H9 (cell line): ENCODE results near the gene KRT6B. TPM values are rescaled to one million over a fixed set of nuclear protein-coding genes. Genes with fewer than 3 reads are reported as not detected.

Experiments
- DNase-seq: peaks from one replicate; pipeline ENCODE4 v3.0.0-alpha.2; 2017
- H2AFZ ChIP-seq: one replicate; pipeline ENCODE4 v1.6.1; 2013; ENCODE audit warnings: mild to moderate bottlenecking, low read length, control low read depth, moderate library complexity
- H2AK5ac ChIP-seq: 2 replicates; pipeline ENCODE4 v1.6.1; 2013; ENCODE audit warnings: low read length, control low read depth, mixed read lengths; ENCODE audit not compliant: insufficient read length
- H2BK120ac ChIP-seq: one replicate; pipeline ENCODE4 v1.6.1; 2013; ENCODE audit warnings: low read depth, mild to moderate bottlenecking, low read length, control low read depth, inconsistent platforms; ENCODE audit not compliant: poor library complexity, severe bottlenecking
- H2BK12ac ChIP-seq: 2 replicates; pipeline ENCODE4 v1.6.1; 2013; ENCODE audit warnings: low read length, control low read depth, mixed read lengths, low read depth; ENCODE audit not compliant: insufficient read length
- H2BK15ac ChIP-seq: 2 replicates; pipeline ENCODE4 v1.6.1; 2013; ENCODE audit warnings: low read depth, low read length, control low read depth
- H2BK20ac ChIP-seq: one replicate; pipeline ENCODE4 v1.6.1; 2013; ENCODE audit warnings: low read depth, mild to moderate bottlenecking, low read length, control low read depth, inconsistent platforms; ENCODE audit not compliant: poor library complexity, severe bottlenecking
- H2BK5ac ChIP-seq: 2 replicates; pipeline ENCODE4 v1.6.1; 2013; ENCODE audit warnings: low read length, control low read depth, mixed read lengths; ENCODE audit not compliant: insufficient read length
- H3K14ac ChIP-seq: 2 replicates; pipeline ENCODE4 v1.6.1; 2013; ENCODE audit warnings: low read length, control low read depth; ENCODE audit not compliant: insufficient read depth
- H3K18ac ChIP-seq: 2 replicates; pipeline ENCODE4 v1.6.1; 2013; ENCODE audit warnings: low read depth, mild to moderate bottlenecking, mixed read lengths, low read length, control low read depth; ENCODE audit not compliant: insufficient read length
- H3K23ac ChIP-seq: 2 replicates; pipeline ENCODE4 v1.6.1; 2013; ENCODE audit warnings: low read length, control low read depth, mixed read lengths, low read depth; ENCODE audit not compliant: insufficient read length
- H3K23me2 ChIP-seq: 2 replicates; pipeline ENCODE4 v1.6.1; 2013; ENCODE audit warnings: low read depth, mild to moderate bottlenecking, mixed read lengths, low read length, control low read depth; ENCODE audit not compliant: insufficient read length, poor library complexity, severe bottlenecking
- H3K27ac ChIP-seq: 2 replicates; pipeline ENCODE4 v1.5.1; 2013; ENCODE audit warnings: low read length, control low read depth, mixed read lengths, low read depth; ENCODE audit not compliant: insufficient read length
- H3K27me3 ChIP-seq: 2 replicates; pipeline ENCODE4 v1.6.1; 2013; ENCODE audit warnings: low read length, control low read depth, inconsistent platforms; ENCODE audit not compliant: insufficient read depth
- H3K4ac ChIP-seq: 2 replicates; pipeline ENCODE4 v1.6.1; 2013; ENCODE audit warnings: low read depth, mild to moderate bottlenecking, control low read depth, inconsistent platforms, low read length, moderate library complexity
- H3K4me1 ChIP-seq: 2 replicates; pipeline ENCODE4 v1.6.1; 2013; ENCODE audit warnings: low read length, control low read depth, inconsistent platforms; ENCODE audit not compliant: insufficient read depth
- H3K4me2 ChIP-seq: 2 replicates; pipeline ENCODE4 v1.6.1; 2013; ENCODE audit warnings: low read length, control low read depth, mixed read lengths; ENCODE audit not compliant: insufficient read length, insufficient read depth
- H3K56ac ChIP-seq: 2 replicates; pipeline ENCODE4 v1.6.1; 2013; ENCODE audit warnings: low read depth, mild to moderate bottlenecking, mixed read lengths, low read length, control low read depth; ENCODE audit not compliant: insufficient read length
- H3K79me1 ChIP-seq: 2 replicates; pipeline ENCODE4 v1.6.1; 2013; ENCODE audit warnings: low read depth, mild to moderate bottlenecking, moderate library complexity, low read length, control low read depth, inconsistent platforms; ENCODE audit not compliant: insufficient read depth, poor library complexity, severe bottlenecking
- H3K79me2 ChIP-seq: 2 replicates; pipeline ENCODE4 v1.6.1; 2013; ENCODE audit warnings: low read length, control low read depth, inconsistent platforms; ENCODE audit not compliant: insufficient read depth
- H3K9ac ChIP-seq: 2 replicates; pipeline ENCODE4 v1.6.1; 2013; ENCODE audit warnings: low read length, control low read depth, mixed read lengths; ENCODE audit not compliant: insufficient read length; ENCODE audit errors: extremely low read depth
- H3K9me3 ChIP-seq: one replicate; pipeline ENCODE4 v1.6.1; 2013; ENCODE audit warnings: low read depth, low read length, inconsistent platforms; ENCODE audit not compliant: control insufficient read depth
- H3T11ph ChIP-seq: one replicate; pipeline ENCODE4 v1.6.1; 2013; ENCODE audit warnings: mild to moderate bottlenecking, low read length, control low read depth, inconsistent platforms
- H4K20me1 ChIP-seq: one replicate; pipeline ENCODE4 v1.6.1; 2013; ENCODE audit not compliant: control insufficient read depth, insufficient read length, insufficient read depth
- H4K5ac ChIP-seq: 2 replicates; pipeline ENCODE4 v1.6.1; 2013; ENCODE audit warnings: low read depth, mild to moderate bottlenecking, mixed read lengths, low read length, control low read depth; ENCODE audit not compliant: insufficient read length
- H4K8ac ChIP-seq: replicated peaks from 2 replicates; pipeline ENCODE4 v1.6.1; 2013; ENCODE audit warnings: low read length, control low read depth, mixed read lengths, low read depth; ENCODE audit not compliant: insufficient read length
- H4K91ac ChIP-seq: 2 replicates; pipeline ENCODE4 v1.6.1; 2013; ENCODE audit warnings: low read depth, mild to moderate bottlenecking, moderate library complexity, mixed read lengths, low read length, control low read depth; ENCODE audit not compliant: insufficient read length
- H3K27ac Mint-ChIP-seq, 3 experiments: 2 replicates in 2 of 3; 3 replicates in 1 of 3; pipeline ENCODE4 v1.8.0; 2020 to 2021; ENCODE audit warnings: mixed read lengths in 3 of 3, mild to moderate bottlenecking in 1 of 3, moderate library complexity in 1 of 3
- H3K27me3 Mint-ChIP-seq: 2 replicates; pipeline ENCODE4 v1.8.0; 2021; ENCODE audit warnings: low read depth, mild to moderate bottlenecking, moderate library complexity, mixed read lengths
- H3K36me3 Mint-ChIP-seq, 3 experiments: 2 replicates in 2 of 3; 3 replicates in 1 of 3; pipeline ENCODE4 v1.8.0; 2020 to 2021; ENCODE audit warnings: low read depth in 3 of 3, mixed read lengths in 3 of 3; ENCODE audit not compliant: insufficient read depth in 1 of 3
- H3K4me1 Mint-ChIP-seq, 2 experiments: 2 replicates each; pipeline ENCODE4 v1.8.0; 2020; ENCODE audit warnings: mixed read lengths in 2 of 2
- H3K4me3 Mint-ChIP-seq, 2 experiments: 2 replicates in 1 of 2; 3 replicates in 1 of 2; pipeline ENCODE4 v1.8.0; 2020 to 2021; ENCODE audit warnings: mild to moderate bottlenecking in 2 of 2, mixed read lengths in 2 of 2, moderate library complexity in 1 of 2
- H3K9me3 Mint-ChIP-seq, 2 experiments: 2 replicates in 1 of 2; 3 replicates in 1 of 2; pipeline ENCODE4 v1.8.0; 2020; ENCODE audit warnings: mild to moderate bottlenecking in 2 of 2, mixed read lengths in 2 of 2, moderate library complexity in 1 of 2
- WGBS: extraction: QIAGEN DNeasy Blood & Tissue Kit; methylation state at CpG from one replicate; pipeline ENCODE4 v1.1.7; 2013; ENCODE audit warnings: missing lambda C conversion rate, low lambda C conversion rate, mixed read lengths; ENCODE audit not compliant: insufficient read length; ENCODE audit errors: extremely low coverage; 5-methylcytosine and 5-hydroxymethylcytosine counted together
- total RNA-seq: library from RNA; stranded (reverse); gene quantifications from 2 replicates; pipeline ENCODE4 v1.2.1, GENCODE V29; 2021
- TF ChIP-seq, protein P1 (sequence below): fragments of 200-600 bp; sonication (generic); conservative IDR thresholded peaks from 3 replicates; pipeline ENCODE4 v1.8.0; 2021; ENCODE audit warnings: antibody characterized with exemption, mild to moderate bottlenecking

The KRT6B gene
- total RNA-seq, 1 experiment from 2014 or later: not detected

DNA sequence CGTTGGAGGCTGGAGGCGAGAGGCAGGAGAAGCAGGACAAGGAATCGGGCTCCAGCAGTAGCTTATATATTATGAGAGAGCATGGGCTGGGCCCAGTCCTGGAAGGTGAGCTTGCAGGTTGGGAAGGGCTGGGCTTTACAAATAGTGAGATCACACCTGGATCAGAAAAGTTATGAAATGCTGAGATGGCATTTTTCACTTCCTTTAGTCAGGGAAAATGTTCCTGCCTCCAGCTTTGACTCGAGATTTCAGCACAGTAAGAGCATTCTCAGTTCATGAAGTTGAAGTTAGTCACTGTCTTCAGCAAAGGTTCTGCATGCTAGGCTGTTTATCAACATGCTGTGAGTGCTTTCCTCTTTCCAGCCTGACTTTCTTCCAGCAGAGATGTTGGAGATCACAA lies 21.8 kb upstream of the KRT6B start, which contains the start of gene KRT6C:
TSS of gene KRT6C (minus strand) at position 38 of the 400 bp plus-strand sequence. CDS start 68 bp downstream, outside the sequence.
- H3K4me1 Mint-ChIP-seq: no peaks in the 10 kb centered on the region
- Histone ChIP-seq H4K8ac (no peak within 1 kb of the TSS), H3K4ac (no peak within 1 kb of the TSS), H3K56ac (no peak within 1 kb of the TSS), H3K18ac (no peak within 1 kb of the TSS), H2AK5ac (no peak within 1 kb of the TSS), H3T11ph (no peak within 1 kb of the TSS), H2BK20ac (no peak within 1 kb of the TSS), H3K23ac (no peak within 1 kb of the TSS), H3K79me2 (no peaks in the 10 kb centered on the region), H3K9me3 (no peaks in the 10 kb centered on the region), H3K27ac (no peak within 1 kb of the TSS), H3K4me1 (no peaks in the 10 kb centered on the region), H2BK120ac (no peak within 1 kb of the TSS), H3K23me2 (no peaks in the 10 kb centered on the region), H2AFZ (no peak within 1 kb of the TSS), H3K9ac (no peak within 1 kb of the TSS), H3K14ac (no peak within 1 kb of the TSS), H2BK12ac (no peak within 1 kb of the TSS), H2BK5ac (no peak within 1 kb of the TSS), H4K5ac (no peak within 1 kb of the TSS), H2BK15ac (no peak within 1 kb of the TSS), H3K79me1 (no peaks in the 10 kb centered on the region), H3K27me3 (no peaks in the 10 kb centered on the region), H4K91ac (no peak within 1 kb of the TSS), H3K4me2 (no peak within 1 kb of the TSS), H4K20me1 (no peaks in the 10 kb centered on the region)
- no peak within 1 kb of the TSS for H3K4me3 Mint-ChIP-seq
- TF ChIP-seq, protein P1, sequence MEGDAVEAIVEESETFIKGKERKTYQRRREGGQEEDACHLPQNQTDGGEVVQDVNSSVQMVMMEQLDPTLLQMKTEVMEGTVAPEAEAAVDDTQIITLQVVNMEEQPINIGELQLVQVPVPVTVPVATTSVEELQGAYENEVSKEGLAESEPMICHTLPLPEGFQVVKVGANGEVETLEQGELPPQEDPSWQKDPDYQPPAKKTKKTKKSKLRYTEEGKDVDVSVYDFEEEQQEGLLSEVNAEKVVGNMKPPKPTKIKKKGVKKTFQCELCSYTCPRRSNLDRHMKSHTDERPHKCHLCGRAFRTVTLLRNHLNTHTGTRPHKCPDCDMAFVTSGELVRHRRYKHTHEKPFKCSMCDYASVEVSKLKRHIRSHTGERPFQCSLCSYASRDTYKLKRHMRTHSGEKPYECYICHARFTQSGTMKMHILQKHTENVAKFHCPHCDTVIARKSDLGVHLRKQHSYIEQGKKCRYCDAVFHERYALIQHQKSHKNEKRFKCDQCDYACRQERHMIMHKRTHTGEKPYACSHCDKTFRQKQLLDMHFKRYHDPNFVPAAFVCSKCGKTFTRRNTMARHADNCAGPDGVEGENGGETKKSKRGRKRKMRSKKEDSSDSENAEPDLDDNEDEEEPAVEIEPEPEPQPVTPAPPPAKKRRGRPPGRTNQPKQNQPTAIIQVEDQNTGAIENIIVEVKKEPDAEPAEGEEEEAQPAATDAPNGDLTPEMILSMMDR: no peak
- no peak within 1 kb of the TSS for H3K27ac Mint-ChIP-seq
- WGBS: no CpG with 5 or more reads among the region's 4 CpGs
- peaks cover 0 to 2% (median 0%) of the 10 kb centered on the region in 3 experiments; a peak in 2 of 7 replicates for H3K36me3 Mint-ChIP-seq
- DNase-seq: no peak
- peaks cover 2% of the 10 kb centered on the region for H3K27me3 Mint-ChIP-seq
- H3K9me3 Mint-ChIP-seq: peaks cover 12 to 27% of the 10 kb centered on the region in 2 experiments; a peak in 4 of 5 replicates
